Parathyroid adenoma (tissue), 2 donors: ENCODE measurements around the gene DUS3L.

Experiments
- H2AFZ ChIP-seq: fragments of 300-600 bp; sonication (generic); one replicate; pipeline ENCODE4 v1.7.0; 2017; ENCODE audit warnings: antibody characterized with exemption, mild to moderate bottlenecking
- H3K27ac ChIP-seq: fragments of 300-600 bp; sonication (generic); one replicate; pipeline ENCODE4 v1.7.0; 2017
- H3K27me3 ChIP-seq: fragments of 300-600 bp; sonication (generic); one replicate; pipeline ENCODE4 v1.7.0; 2017; ENCODE audit warnings: low read length; ENCODE audit not compliant: control insufficient read depth, insufficient read depth
- H3K36me3 ChIP-seq: fragments of 300-600 bp; sonication (generic); one replicate; pipeline ENCODE4 v1.7.0; 2017; ENCODE audit warnings: low read length; ENCODE audit not compliant: control insufficient read depth, insufficient read depth
- H3K4me1 ChIP-seq: fragments of 300-600 bp; sonication (generic); one replicate; pipeline ENCODE4 v1.7.0; 2017; ENCODE audit warnings: control low read depth
- H3K4me2 ChIP-seq: fragments of 300-600 bp; sonication (generic); one replicate; pipeline ENCODE4 v1.7.0; 2017; ENCODE audit warnings: low read length
- H3K4me3 ChIP-seq: fragments of 300-600 bp; sonication (generic); one replicate; pipeline ENCODE4 v1.7.0; 2017; ENCODE audit warnings: low read depth, low read length
- H3K79me2 ChIP-seq: fragments of 300-600 bp; sonication (generic); one replicate; pipeline ENCODE4 v1.7.0; 2017; ENCODE audit warnings: control low read depth
- H3K9ac ChIP-seq: fragments of 300-600 bp; sonication (generic); one replicate; pipeline ENCODE4 v1.7.0; 2017; ENCODE audit warnings: mild to moderate bottlenecking
- H3K9me3 ChIP-seq: fragments of 300-600 bp; sonication (generic); one replicate; pipeline ENCODE4 v1.7.0; 2017; ENCODE audit warnings: low read length; ENCODE audit not compliant: control insufficient read depth
- TF ChIP-seq, protein P1 (sequence below): fragments of 300-600 bp; sonication (generic); IDR thresholded peaks from one replicate; pipeline ENCODE4 v1.7.0; 2017; ENCODE audit warnings: antibody characterized with exemption, mild to moderate bottlenecking
- donor health status: primary hyperparathyroidism.

Gene DUS3L

DNA sequence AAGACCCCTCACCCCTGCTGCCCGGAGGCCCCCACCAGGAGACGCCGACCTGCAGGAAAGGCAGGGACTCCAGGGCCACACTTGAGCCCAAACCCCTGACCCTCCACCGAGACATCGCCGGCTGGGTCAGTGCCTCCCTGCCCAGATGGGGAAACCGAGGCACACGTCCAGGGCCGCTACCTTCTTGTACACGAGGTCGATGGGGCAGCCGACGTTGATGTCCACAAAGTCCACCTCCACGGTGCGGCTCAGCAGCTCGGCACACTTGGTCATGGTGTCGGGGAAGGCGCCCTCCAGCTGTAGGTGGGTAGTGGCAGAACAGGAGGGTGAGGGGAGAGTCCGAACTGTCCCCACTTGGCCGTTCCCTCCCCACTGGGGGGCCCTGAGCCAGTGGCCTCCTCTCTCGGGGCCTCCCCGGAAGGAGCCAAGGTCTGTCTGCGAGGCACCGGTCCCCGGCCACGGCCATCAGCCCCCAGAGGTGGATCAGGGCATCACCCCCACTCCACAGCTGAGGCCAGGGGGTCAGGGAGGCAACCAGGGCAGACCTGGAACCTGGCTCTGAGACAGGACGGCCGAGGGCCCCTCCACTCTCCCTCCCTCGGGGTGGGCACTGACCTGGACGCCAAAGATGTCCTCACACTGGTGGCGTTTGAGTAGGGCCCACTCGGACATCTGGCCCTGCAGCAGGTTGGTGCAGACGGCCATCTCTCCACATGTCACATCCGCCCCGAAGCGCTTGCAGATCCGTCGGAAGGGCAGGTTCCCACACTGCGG is 3.4 kb downstream of the DUS3L start:
- Histone ChIP-seq H3K27ac (no peak overlapping the region), H3K27me3 (no peaks in the 10 kb centered on the region), H3K79me2 (no peaks in the 10 kb centered on the region), H2AFZ (no peak overlapping the region), H3K9me3 (no peaks in the 10 kb centered on the region), H3K4me3 (no peak overlapping the region), H3K4me2 (no peak overlapping the region), H3K36me3 (no peaks in the 10 kb centered on the region), H3K9ac (no peak overlapping the region), H3K4me1 (no peaks in the 10 kb centered on the region)
- TF ChIP-seq, protein P1, sequence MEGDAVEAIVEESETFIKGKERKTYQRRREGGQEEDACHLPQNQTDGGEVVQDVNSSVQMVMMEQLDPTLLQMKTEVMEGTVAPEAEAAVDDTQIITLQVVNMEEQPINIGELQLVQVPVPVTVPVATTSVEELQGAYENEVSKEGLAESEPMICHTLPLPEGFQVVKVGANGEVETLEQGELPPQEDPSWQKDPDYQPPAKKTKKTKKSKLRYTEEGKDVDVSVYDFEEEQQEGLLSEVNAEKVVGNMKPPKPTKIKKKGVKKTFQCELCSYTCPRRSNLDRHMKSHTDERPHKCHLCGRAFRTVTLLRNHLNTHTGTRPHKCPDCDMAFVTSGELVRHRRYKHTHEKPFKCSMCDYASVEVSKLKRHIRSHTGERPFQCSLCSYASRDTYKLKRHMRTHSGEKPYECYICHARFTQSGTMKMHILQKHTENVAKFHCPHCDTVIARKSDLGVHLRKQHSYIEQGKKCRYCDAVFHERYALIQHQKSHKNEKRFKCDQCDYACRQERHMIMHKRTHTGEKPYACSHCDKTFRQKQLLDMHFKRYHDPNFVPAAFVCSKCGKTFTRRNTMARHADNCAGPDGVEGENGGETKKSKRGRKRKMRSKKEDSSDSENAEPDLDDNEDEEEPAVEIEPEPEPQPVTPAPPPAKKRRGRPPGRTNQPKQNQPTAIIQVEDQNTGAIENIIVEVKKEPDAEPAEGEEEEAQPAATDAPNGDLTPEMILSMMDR = no peak

DNA sequence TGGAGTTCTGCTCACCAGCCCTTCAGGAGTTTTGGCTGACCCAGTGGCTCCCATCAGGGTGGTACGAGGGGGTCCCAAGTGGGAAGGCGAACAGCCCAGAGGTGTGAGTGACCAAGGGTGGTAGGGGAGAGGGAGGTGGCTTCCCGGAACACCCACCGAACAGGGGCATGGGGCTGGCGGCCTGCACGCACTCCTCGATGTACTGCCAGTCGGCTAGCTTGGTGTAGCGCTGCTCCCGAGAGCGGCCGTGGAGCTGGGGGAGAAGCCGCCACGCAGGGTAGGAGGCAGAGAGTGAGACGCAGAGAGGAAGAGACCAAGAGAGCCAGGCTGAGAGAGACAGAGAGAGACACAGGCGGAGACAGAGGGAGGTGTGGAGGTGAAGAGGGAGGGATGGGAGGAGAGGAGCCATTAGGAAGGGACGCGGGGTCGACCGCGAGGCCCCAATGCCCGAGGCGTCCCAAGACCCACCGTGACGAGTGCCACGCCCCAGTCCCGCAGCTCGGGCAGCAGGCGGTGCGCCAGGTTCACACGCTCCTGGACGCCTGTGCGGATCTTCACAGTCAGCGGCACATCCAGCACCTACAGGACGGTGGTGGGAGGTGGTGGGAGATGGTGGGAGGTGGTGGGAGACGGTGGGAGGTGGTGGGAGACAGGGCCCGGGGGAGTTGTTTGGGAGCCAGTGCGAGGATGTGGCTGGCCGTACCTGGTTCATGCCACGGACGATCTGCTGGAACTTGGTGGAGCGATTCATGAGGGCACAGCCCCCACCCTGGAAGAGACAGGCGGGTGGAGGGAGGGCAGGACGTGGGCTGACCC is 4.2 kb downstream of the DUS3L start:
- Histone ChIP-seq H3K4me3 (no peak overlapping the region), H3K4me2 (no peak overlapping the region), H3K9me3 (no peaks in the 10 kb centered on the region), H3K27me3 (no peaks in the 10 kb centered on the region), H3K36me3 (no peaks in the 10 kb centered on the region), H3K4me1 (no peaks in the 10 kb centered on the region), H2AFZ (no peak overlapping the region), H3K27ac (no peak overlapping the region), H3K79me2 (no peaks in the 10 kb centered on the region), H3K9ac (no peak overlapping the region)
- TF ChIP-seq, protein P1 = no peak

DNA sequence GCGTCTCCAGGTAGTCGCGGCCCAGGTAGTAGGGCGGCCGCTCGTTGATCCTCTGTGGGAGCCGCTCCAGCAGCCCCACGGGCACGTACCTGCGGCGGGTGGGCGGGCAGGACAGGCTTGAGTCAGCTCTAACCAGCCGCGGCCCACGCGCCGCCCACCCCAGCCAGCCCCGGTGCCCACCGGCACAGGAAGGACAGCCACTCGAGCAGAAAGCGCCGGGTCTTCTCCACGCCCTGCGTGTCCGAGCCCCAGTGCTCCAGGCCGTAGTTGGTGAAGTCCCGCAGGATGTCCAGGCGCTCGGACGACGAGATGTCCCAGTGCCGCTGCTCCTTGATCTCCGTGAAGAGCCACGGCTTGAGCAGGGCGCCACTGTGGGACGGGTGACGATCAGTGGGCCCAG is 5.5 kb downstream of the DUS3L start:
- Histone ChIP-seq H3K4me1 (no peaks in the 10 kb centered on the region), H3K36me3 (no peaks in the 10 kb centered on the region), H2AFZ (no peak overlapping the region), H3K9ac (no peak overlapping the region), H3K9me3 (no peaks in the 10 kb centered on the region), H3K27ac (no peak overlapping the region), H3K79me2 (no peaks in the 10 kb centered on the region), H3K27me3 (no peaks in the 10 kb centered on the region), H3K4me3 (no peak overlapping the region), H3K4me2 (no peak overlapping the region)
- TF ChIP-seq, protein P1 = no peak

DNA sequence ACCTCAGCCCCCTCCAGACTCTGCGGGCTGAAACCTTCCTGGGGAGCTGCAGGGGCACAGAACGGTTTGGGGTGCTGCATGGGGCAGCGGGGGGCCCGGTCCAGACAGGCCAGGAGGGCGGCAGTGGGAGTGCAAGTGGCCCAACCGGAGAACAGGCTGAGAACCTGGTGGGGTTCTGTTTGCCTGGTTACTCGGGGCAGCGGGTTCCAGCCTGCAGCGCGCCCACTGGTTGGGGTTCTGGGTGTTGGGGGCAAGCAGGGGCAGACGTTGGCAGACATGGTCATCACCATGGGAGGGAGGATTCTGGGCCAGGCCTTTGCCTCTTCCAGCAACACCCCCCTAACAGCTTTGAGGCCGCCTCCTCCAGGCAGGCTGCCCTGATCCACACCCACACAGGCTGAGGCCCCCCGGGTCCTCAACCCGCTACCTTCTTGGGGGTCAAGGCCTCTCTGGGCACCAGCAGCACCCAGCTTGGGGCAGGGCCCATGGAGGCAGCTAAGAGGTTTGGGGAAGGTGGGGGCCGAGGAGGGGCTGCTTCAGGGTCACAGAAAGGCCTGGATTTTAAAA is 6.3 kb downstream of the DUS3L start, which contains the start of gene PRR22:
Gene PRR22 (minus strand): TSS at position 166 of the 567 bp plus-strand sequence. CDS start 86 bp downstream, at position 80.
- no peak within 1 kb of the TSS for H3K27ac ChIP-seq
- no peaks in the 10 kb centered on the region for H3K9me3 ChIP-seq
- H3K27me3 ChIP-seq = no peaks in the 10 kb centered on the region
- H3K9ac ChIP-seq = no peak within 1 kb of the TSS
- H2AFZ ChIP-seq = no peak within 1 kb of the TSS
- no peaks in the 10 kb centered on the region for H3K36me3 ChIP-seq
- TF ChIP-seq, protein P1 = no peak
- no peaks in the 10 kb centered on the region for H3K4me1 ChIP-seq
- H3K4me3 ChIP-seq = no peak within 1 kb of the TSS
- no peak within 1 kb of the TSS for H3K4me2 ChIP-seq
- H3K79me2 ChIP-seq = no peaks in the 10 kb centered on the region
